ENCODE measurements around the gene GRB10.

The GRB10 gene

DNA sequence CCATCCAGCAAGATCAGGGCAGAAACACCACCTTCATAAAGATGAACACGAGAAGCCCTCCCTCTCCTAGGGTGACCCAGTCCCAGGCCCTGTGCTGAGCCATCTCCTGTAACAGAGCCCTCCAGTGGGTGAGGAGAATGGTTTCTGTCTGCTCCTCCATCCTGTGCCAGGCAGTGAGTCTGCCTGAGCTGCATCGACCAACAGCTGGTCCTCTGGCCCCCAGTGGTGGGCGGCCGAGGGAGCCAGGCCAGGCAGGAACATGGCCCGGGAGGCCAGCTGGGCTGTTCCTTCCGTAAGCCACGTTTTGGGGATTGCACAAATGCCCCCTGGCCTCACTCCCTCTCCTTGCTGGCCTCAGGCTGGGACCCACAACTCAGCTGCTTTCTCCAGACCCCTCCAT lies 73.5 kb downstream of the GRB10 start:
- Histone ChIP-seq H3K4me1 (ENCODE audit: control insufficient read depth, insufficient read depth, low read depth, low read length) (peaks cover 11% of the 10 kb centered on the region), H2AFZ (ENCODE audit: low read depth, low read length) (no peak overlapping the region)
- WGBS = 97% methylated on average over 7 of the region's 7 CpGs

DNA sequence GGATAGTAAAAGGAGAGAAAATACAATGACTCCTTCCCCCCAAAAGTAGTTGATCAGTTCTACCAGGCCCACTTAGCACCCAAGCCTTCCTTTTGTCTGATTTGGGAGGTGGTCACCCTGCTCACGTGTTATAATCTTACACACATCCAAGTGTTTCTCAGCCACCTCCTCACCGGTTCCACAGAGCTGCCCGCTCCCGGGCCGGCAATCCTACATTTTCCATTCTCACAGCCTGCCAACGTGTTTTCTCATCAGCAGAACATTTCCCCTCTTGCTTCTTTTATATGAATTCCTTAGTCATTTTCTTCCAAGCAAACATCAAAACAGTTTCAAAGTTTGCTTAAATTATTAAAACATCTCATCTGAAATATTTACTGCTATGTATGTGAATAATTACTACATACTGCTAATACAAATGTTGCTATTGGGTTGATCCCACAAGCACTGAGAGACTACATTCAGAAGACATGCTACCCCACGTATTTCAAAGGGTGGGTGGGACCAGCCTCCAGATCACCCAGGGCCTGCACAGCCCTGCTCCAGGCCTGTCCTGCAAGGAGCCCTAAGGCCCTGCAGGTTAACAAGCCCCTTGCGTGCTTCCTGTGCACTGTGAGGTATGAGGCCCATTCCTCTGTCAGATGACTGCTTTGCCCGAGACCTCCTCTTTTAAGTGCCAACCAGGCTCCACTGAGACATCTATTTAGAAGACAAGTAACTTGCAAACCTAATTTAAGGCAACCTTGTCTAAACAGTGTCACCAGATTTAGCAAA lies 75.3 kb downstream of the GRB10 start:
- Histone ChIP-seq H3K4ac (ENCODE audit: low read depth in 1 of 2, low read length in 2 of 2) (no peak overlapping the region), H3K27me3 (ENCODE audit: control insufficient read depth in 1 of 2, insufficient read depth in 1 of 2, low read length in 2 of 2) (no peaks in the 10 kb centered on the region), H3K9me3 (ENCODE audit: control insufficient read depth, low read length) (no peaks in the 10 kb centered on the region), H2AFZ (ENCODE audit: low read depth, low read length) (no peak overlapping the region), H3K18ac (ENCODE audit: low read depth in 1 of 2, low read length in 2 of 2) (no peak overlapping the region), H4K8ac (ENCODE audit: low read length) (no peak overlapping the region), H3K27ac (ENCODE audit: low read length, poor library complexity, severe bottlenecking) (no peak overlapping the region), H3K4me3 (ENCODE audit: insufficient read depth in 1 of 2, low read depth in 1 of 2, low read length in 2 of 2) (no peak overlapping the region), H3K4me2 (ENCODE audit: low read length, poor library complexity, severe bottlenecking) (no peak overlapping the region), H2BK12ac (ENCODE audit: low read length in 2 of 2) (no peak overlapping the region), H3K79me1 (replicated peaks; ENCODE audit: low read length, poor library complexity, severe bottlenecking) (peaks cover 35% of the 10 kb centered on the region), H2AK5ac (ENCODE audit: low read length, severe bottlenecking) (no peak overlapping the region), H2BK15ac (ENCODE audit: low read depth, poor library complexity, severe bottlenecking) (no peak overlapping the region), H4K91ac (ENCODE audit: low read length) (no peak overlapping the region), H2BK5ac (ENCODE audit: low read depth, low read length, poor library complexity, severe bottlenecking) (no peak overlapping the region), H2BK120ac (ENCODE audit: low read depth, low read length) (no peak overlapping the region), H3K14ac (ENCODE audit: low read length in 2 of 2) (no peak overlapping the region), H3K36me3 (ENCODE audit: control insufficient read depth in 1 of 2, insufficient read depth in 2 of 2, low read depth in 1 of 2, low read length in 2 of 2) (peaks cover 11 to 20% of the 10 kb centered on the region in 2 experiments), H3K4me1 (ENCODE audit: control insufficient read depth, insufficient read depth, low read depth, low read length) (peaks cover 11% of the 10 kb centered on the region), H3K9ac (ENCODE audit: low read length) (peak overlapping the region; percentile 11), H3K23ac (ENCODE audit: low read length in 2 of 2) (no peak overlapping the region)
- no peak for DNase-seq
- WGBS = 97% methylated on average over 9 of the region's 9 CpGs

More for the DNA sequence above, 73.5 kb downstream of the GRB10 start:
- DNase-seq = no peak
- no peak overlapping the region for H3K27ac ChIP-seq (ENCODE audit: low read length, poor library complexity, severe bottlenecking)
- H2AK5ac ChIP-seq (ENCODE audit: low read length, severe bottlenecking) = no peak overlapping the region
- H3K79me1 ChIP-seq (replicated peaks; ENCODE audit: low read length, poor library complexity, severe bottlenecking) = peaks cover 37% of the 10 kb centered on the region
- H3K14ac ChIP-seq (ENCODE audit: low read length in 2 of 2) = no peak overlapping the region
- no peak overlapping the region for H2BK5ac ChIP-seq (ENCODE audit: low read depth, low read length, poor library complexity, severe bottlenecking)
- H3K36me3 ChIP-seq (ENCODE audit: control insufficient read depth in 1 of 2, insufficient read depth in 2 of 2, low read depth in 1 of 2, low read length in 2 of 2) = peaks cover 0 to 19% of the 10 kb centered on the region in 2 experiments
- no peak overlapping the region for H2BK120ac ChIP-seq (ENCODE audit: low read depth, low read length)
- no peak overlapping the region for H3K9ac ChIP-seq (ENCODE audit: low read length)
- no peak overlapping the region for H4K8ac ChIP-seq (ENCODE audit: low read length)
- H3K18ac ChIP-seq (ENCODE audit: low read depth in 1 of 2, low read length in 2 of 2) = no peak overlapping the region
- H3K9me3 ChIP-seq (ENCODE audit: control insufficient read depth, low read length) = no peaks in the 10 kb centered on the region
- H4K91ac ChIP-seq (ENCODE audit: low read length) = no peak overlapping the region
- H3K4ac ChIP-seq (ENCODE audit: low read depth in 1 of 2, low read length in 2 of 2) = no peak overlapping the region
- no peak overlapping the region for H3K4me3 ChIP-seq (ENCODE audit: insufficient read depth in 1 of 2, low read depth in 1 of 2, low read length in 2 of 2)
- no peaks in the 10 kb centered on the region for H3K27me3 ChIP-seq (ENCODE audit: control insufficient read depth in 1 of 2, insufficient read depth in 1 of 2, low read length in 2 of 2)
- H3K4me2 ChIP-seq (ENCODE audit: low read length, poor library complexity, severe bottlenecking) = no peak overlapping the region
- H2BK15ac ChIP-seq (ENCODE audit: low read depth, poor library complexity, severe bottlenecking) = no peak overlapping the region
- no peak overlapping the region for H2BK12ac ChIP-seq (ENCODE audit: low read length in 2 of 2)
- no peak overlapping the region for H3K23ac ChIP-seq (ENCODE audit: low read length in 2 of 2)

DNA sequence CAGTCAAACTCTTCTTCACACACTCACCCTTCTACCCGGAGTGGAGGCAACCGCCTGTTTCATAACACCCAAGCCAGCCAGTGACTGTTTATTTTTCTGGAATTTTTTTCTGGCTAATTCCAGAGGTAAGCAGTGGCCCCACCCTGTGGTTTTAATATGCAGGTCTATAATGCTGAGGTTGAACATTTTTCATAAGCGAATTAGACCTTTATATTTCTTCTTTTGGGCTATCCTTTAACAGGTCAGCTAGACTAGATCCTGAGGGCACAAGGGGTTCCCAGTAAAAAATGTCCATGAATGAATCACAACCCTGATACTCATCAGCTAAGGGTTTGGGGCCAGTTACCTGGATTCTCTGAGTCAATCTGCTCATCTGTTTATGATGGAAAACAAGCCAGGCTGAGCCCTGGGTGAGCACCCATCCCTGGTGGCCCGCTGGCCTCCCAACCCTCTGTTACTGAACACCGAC lies 76.2 kb downstream of the GRB10 start:
- no peak overlapping the region for H2BK5ac ChIP-seq (ENCODE audit: low read depth, low read length, poor library complexity, severe bottlenecking)
- no peak overlapping the region for H3K9ac ChIP-seq (ENCODE audit: low read length)
- no peak overlapping the region for H3K23ac ChIP-seq (ENCODE audit: low read length in 2 of 2)
- no peak overlapping the region for H2BK15ac ChIP-seq (ENCODE audit: low read depth, poor library complexity, severe bottlenecking)
- H3K14ac ChIP-seq (ENCODE audit: low read length in 2 of 2) = no peak overlapping the region
- H3K18ac ChIP-seq (ENCODE audit: low read depth in 1 of 2, low read length in 2 of 2) = no peak overlapping the region
- H2AK5ac ChIP-seq (ENCODE audit: low read length, severe bottlenecking) = no peak overlapping the region
- H2BK120ac ChIP-seq (ENCODE audit: low read depth, low read length) = no peak overlapping the region
- no peak overlapping the region for H2AFZ ChIP-seq (ENCODE audit: low read depth, low read length)
- H3K4me2 ChIP-seq (ENCODE audit: low read length, poor library complexity, severe bottlenecking) = no peak overlapping the region
- WGBS = 88% methylated on average over 4 of the region's 5 CpGs
- H3K36me3 ChIP-seq (ENCODE audit: control insufficient read depth in 1 of 2, insufficient read depth in 2 of 2, low read depth in 1 of 2, low read length in 2 of 2) = peaks cover 20 to 27% of the 10 kb centered on the region in 2 experiments
- no peak overlapping the region for H4K91ac ChIP-seq (ENCODE audit: low read length)
- H3K9me3 ChIP-seq (ENCODE audit: control insufficient read depth, low read length) = no peaks in the 10 kb centered on the region
- no peak overlapping the region for H3K4me3 ChIP-seq (ENCODE audit: insufficient read depth in 1 of 2, low read depth in 1 of 2, low read length in 2 of 2)
- no peak overlapping the region for H2BK12ac ChIP-seq (ENCODE audit: low read length in 2 of 2)
- no peak overlapping the region for H3K4ac ChIP-seq (ENCODE audit: low read depth in 1 of 2, low read length in 2 of 2)
- no peak overlapping the region for H3K27ac ChIP-seq (ENCODE audit: low read length, poor library complexity, severe bottlenecking)
- no peak overlapping the region for H4K8ac ChIP-seq (ENCODE audit: low read length)
- H3K4me1 ChIP-seq (ENCODE audit: control insufficient read depth, insufficient read depth, low read depth, low read length) = peaks cover 11% of the 10 kb centered on the region
- H3K79me1 ChIP-seq (replicated peaks; ENCODE audit: low read length, poor library complexity, severe bottlenecking) = peaks cover 40% of the 10 kb centered on the region
- no peak for DNase-seq
- H3K27me3 ChIP-seq (ENCODE audit: control insufficient read depth in 1 of 2, insufficient read depth in 1 of 2, low read length in 2 of 2) = no peaks in the 10 kb centered on the region

DNA sequence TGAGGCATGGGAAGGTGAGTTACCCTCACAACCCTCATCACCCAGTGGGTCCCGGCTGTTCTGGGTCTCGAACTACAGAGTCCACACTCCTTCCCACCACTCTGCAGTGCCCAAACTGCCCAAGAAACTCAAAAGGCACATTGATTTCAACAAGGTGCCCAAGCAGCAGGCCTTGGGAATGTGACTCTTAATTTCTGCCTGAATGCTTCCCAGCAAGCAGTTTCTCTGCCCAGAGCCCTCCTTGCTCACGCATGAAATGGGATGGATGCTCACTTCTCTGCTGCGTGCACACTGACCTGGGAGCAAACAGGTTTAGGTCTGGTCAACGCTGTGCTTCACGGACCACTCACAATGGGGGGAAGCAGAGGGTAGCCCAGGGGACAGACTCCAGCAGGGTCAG lies 77.9 kb downstream of the GRB10 start:
- peaks cover 22 to 32% of the 10 kb centered on the region in 2 experiments for H3K36me3 ChIP-seq (ENCODE audit: control insufficient read depth in 1 of 2, insufficient read depth in 2 of 2, low read depth in 1 of 2, low read length in 2 of 2)
- no peak overlapping the region for H2AK5ac ChIP-seq (ENCODE audit: low read length, severe bottlenecking)
- no peak overlapping the region for H3K9ac ChIP-seq (ENCODE audit: low read length)
- H2BK12ac ChIP-seq (ENCODE audit: low read length in 2 of 2) = no peak overlapping the region
- no peak overlapping the region for H2BK15ac ChIP-seq (ENCODE audit: low read depth, poor library complexity, severe bottlenecking)
- no peak overlapping the region for H4K91ac ChIP-seq (ENCODE audit: low read length)
- 95% methylated on average over 6 of the region's 6 CpGs for WGBS
- no peaks in the 10 kb centered on the region for H3K9me3 ChIP-seq (ENCODE audit: control insufficient read depth, low read length)
- H3K4me2 ChIP-seq (ENCODE audit: low read length, poor library complexity, severe bottlenecking) = no peak overlapping the region
- H2AFZ ChIP-seq (ENCODE audit: low read depth, low read length) = no peak overlapping the region
- DNase-seq = no peak
- H3K27me3 ChIP-seq (ENCODE audit: control insufficient read depth in 1 of 2, insufficient read depth in 1 of 2, low read length in 2 of 2) = no peaks in the 10 kb centered on the region
- no peak overlapping the region for H3K18ac ChIP-seq (ENCODE audit: low read depth in 1 of 2, low read length in 2 of 2)
- no peak overlapping the region for H3K27ac ChIP-seq (ENCODE audit: low read length, poor library complexity, severe bottlenecking)
- peaks cover 29% of the 10 kb centered on the region for H3K79me1 ChIP-seq (replicated peaks; ENCODE audit: low read length, poor library complexity, severe bottlenecking)
- H2BK120ac ChIP-seq (ENCODE audit: low read depth, low read length) = no peak overlapping the region
- H3K23ac ChIP-seq (ENCODE audit: low read length in 2 of 2) = no peak overlapping the region
- no peak overlapping the region for H4K8ac ChIP-seq (ENCODE audit: low read length)
- no peak overlapping the region for H3K4ac ChIP-seq (ENCODE audit: low read depth in 1 of 2, low read length in 2 of 2)
- H3K4me3 ChIP-seq (ENCODE audit: insufficient read depth in 1 of 2, low read depth in 1 of 2, low read length in 2 of 2) = no peak overlapping the region
- H2BK5ac ChIP-seq (ENCODE audit: low read depth, low read length, poor library complexity, severe bottlenecking) = no peak overlapping the region
- H3K14ac ChIP-seq (ENCODE audit: low read length in 2 of 2) = no peak overlapping the region
- H3K4me1 ChIP-seq (ENCODE audit: control insufficient read depth, insufficient read depth, low read depth, low read length) = peaks cover 11% of the 10 kb centered on the region

All from mesenchymal stem cell (in vitro differentiated cells and primary cell).